Thymus (tissue), 11 donors: Measurements from ENCODE around the gene MCIDAS. TPM values are rescaled to one million over a fixed set of nuclear protein-coding genes. Genes with fewer than 3 reads are reported as not detected.

Experiments
- DNase-seq, 9 donors: peaks; one replicate each; pipeline ENCODE4 v3.0.0-alpha.2; 2013; ENCODE audit warnings: low spot score in 9 of 9, low read depth in 6 of 9, missing footprints in 1 of 9
- H3K27ac ChIP-seq, 2 donors: one replicate each; pipeline ENCODE4 v1.5.1; 2013; ENCODE audit warnings: control low read depth in 1 of 2, low read depth in 1 of 2, low read length in 1 of 2, mild to moderate bottlenecking in 1 of 2, moderate library complexity in 1 of 2
- H3K27me3 ChIP-seq, 2 donors: one replicate each; pipeline ENCODE4 v1.5.1; 2013; ENCODE audit warnings: low read length in 1 of 2; ENCODE audit not compliant: control insufficient read depth in 2 of 2, insufficient read depth in 1 of 2
- H3K36me3 ChIP-seq, 2 donors: one replicate each; pipeline ENCODE4 v1.5.1; 2013; ENCODE audit warnings: low read length in 1 of 2, mild to moderate bottlenecking in 1 of 2, moderate library complexity in 1 of 2; ENCODE audit not compliant: control insufficient read depth in 2 of 2, insufficient read depth in 2 of 2
- H3K4me1 ChIP-seq, 2 donors: one replicate each; pipeline ENCODE4 v1.5.1; 2013; ENCODE audit warnings: low read length in 2 of 2; ENCODE audit not compliant: control insufficient read depth in 2 of 2, insufficient read depth in 2 of 2
- H3K4me3 ChIP-seq, 2 donors: one replicate each; pipeline ENCODE4 v1.5.1; 2013; ENCODE audit warnings: low read length in 2 of 2, control low read depth in 1 of 2, mild to moderate bottlenecking in 1 of 2
- H3K9me3 ChIP-seq, 2 donors: one replicate each; pipeline ENCODE4 v1.5.1; 2013; ENCODE audit warnings: low read length in 1 of 2, mild to moderate bottlenecking in 1 of 2; ENCODE audit not compliant: control insufficient read depth in 2 of 2, insufficient read depth in 1 of 2
- WGBS: extraction: QIAGEN DNeasy Blood & Tissue Kit; methylation state at CpG from one replicate; pipeline ENCODE4 v1.1.7; 2013; 5-methylcytosine and 5-hydroxymethylcytosine counted together
- polyA plus RNA-seq: library from polyadenylated mRNA; stranded (reverse); fragments of 200-250 nt; gene quantifications from one replicate; pipeline ENCODE4 v1.2.3, GENCODE V29; 2013
- total RNA-seq: library from RNA; stranded (reverse); fragments of 120-200 nt; gene quantifications from one replicate; pipeline ENCODE4 v1.2.4, GENCODE V29; 2013
- donor health status: healthy.

MCIDAS gene
- total and polyA plus RNA-seq, 2 donors, result 0.11 TPM; not detected in 1

GRCh38 chr5:55172937-55173686, 54.0 kb downstream of the MCIDAS start, which contains the start of gene CDC20B:
Gene CDC20B (minus strand): TSS chr5:55173177. CDS start chr5:55173000, 177 bp downstream.
- Histone ChIP-seq H3K4me1 (peaks cover 3 to 21% of the 10 kb centered on the region in 2 donors), H3K4me3 (peak within 1 kb of the TSS; percentile 24 to 49), H3K27me3 (peaks cover 37 to 81% of the 10 kb centered on the region in 2 donors), H3K9me3 (peaks cover 0 to 4% of the 10 kb centered on the region in 2 donors), H3K36me3 (no peaks in the 10 kb centered on the region), H3K27ac (no peak within 1 kb of the TSS)
- WGBS, result 1% methylated on average over 69 of the region's 69 CpGs
- peak; percentile 11 to 81 (median 57) for DNase-seq

- peaks cover 3 to 21% of the 10 kb centered on the region in 2 donors for H3K4me1 ChIP-seq
- H3K27me3 ChIP-seq, result peaks cover 31 to 80% of the 10 kb centered on the region in 2 donors
- no peaks in the 10 kb centered on the region for H3K36me3 ChIP-seq
- DNase-seq, result peak; percentile 47 to 91 (median 67)
- H3K9me3 ChIP-seq, result peaks cover 0 to 4% of the 10 kb centered on the region in 2 donors
- 8% methylated on average over 15 of the region's 15 CpGs for WGBS
- peak overlapping the region; percentile 24 to 49 for H3K4me3 ChIP-seq
- no peak overlapping the region for H3K27ac ChIP-seq
Measured at GRCh38 chr5:55172051-55172899, 54.8 kb downstream of the MCIDAS start.

GRCh38 chr5:55171471-55171870, 55.6 kb downstream of the MCIDAS start:
- Histone ChIP-seq H3K27me3 (peaks cover 23 to 76% of the 10 kb centered on the region in 2 donors), H3K9me3 (peaks cover 0 to 4% of the 10 kb centered on the region in 2 donors), H3K36me3 (no peaks in the 10 kb centered on the region), H3K4me3 (no peak overlapping the region), H3K27ac (no peak overlapping the region), H3K4me1 (peaks cover 3 to 21% of the 10 kb centered on the region in 2 donors)
- no peak for DNase-seq
- whole genome bisulfite sequencing, result 56% methylated on average over 2 of the region's 2 CpGs

Other genes starting within 250 kb of the MCIDAS start
- gene ESM1, start 241.7 kb downstream of the MCIDAS start, total RNA-seq, result 0.38 TPM
- gene ESM1, start 241.7 kb downstream of the MCIDAS start, polyA plus RNA-seq, result 0.62 TPM
- 6.8 TPM for gene GZMK, start 203.1 kb downstream of the MCIDAS start, total RNA-seq
- gene GZMK, start 203.1 kb downstream of the MCIDAS start, polyA plus RNA-seq, result 12.6 TPM
- 19.7 TPM for gene GZMA, start 124.7 kb downstream of the MCIDAS start, total RNA-seq
- gene GZMA, start 124.7 kb downstream of the MCIDAS start, polyA plus RNA-seq, result 15.9 TPM
- 5.1 TPM for gene GPX8, start 67.1 kb downstream of the MCIDAS start, total RNA-seq
- gene GPX8, start 67.1 kb downstream of the MCIDAS start, polyA plus RNA-seq, result 4.1 TPM
- gene CDC20B, start 54.1 kb downstream of the MCIDAS start, total RNA-seq, result 0.19 TPM
- gene CDC20B, start 54.1 kb downstream of the MCIDAS start, polyA plus RNA-seq, result 0.27 TPM
- 0.14 TPM for gene CCNO, start 6.3 kb upstream of the MCIDAS start, total RNA-seq
- 1.0 TPM for gene CCNO, start 6.3 kb upstream of the MCIDAS start, polyA plus RNA-seq
- gene DHX29, start 80.4 kb upstream of the MCIDAS start, total RNA-seq, result 20.8 TPM
- gene DHX29, start 80.4 kb upstream of the MCIDAS start, polyA plus RNA-seq, result 12.5 TPM
- gene MTREX, start 80.7 kb upstream of the MCIDAS start, total RNA-seq, result 75.7 TPM
- gene MTREX, start 80.7 kb upstream of the MCIDAS start, polyA plus RNA-seq, result 31.8 TPM